GM18951 (cell line): Measurements from ENCODE around the gene GPER1.
"Not testable (repeated sequence)": the region's sequence is repeated elsewhere in the genome, so short reads cannot be mapped to it uniquely, and the experiment has no call there.

ENCODE experiments used
- POLR2A ChIP-seq: IDR thresholded peaks from 4 replicates; pipeline ENCODE4 v1.6.1; 2011; ENCODE audit warnings: mild to moderate bottlenecking; ENCODE audit not compliant: insufficient read length, insufficient read depth; ENCODE audit errors: extremely low read depth
- in situ Hi-C: fragments of 300-500 bp; cut with MboI; formaldehyde crosslinking; loops from one replicate; pipeline ENCODE4 v1.12.0; 2022; ENCODE audit warnings: low sequenced_read_pairs, mixed read lengths, inconsistent platforms; ENCODE audit not compliant: unreplicated experiment

The GPER1 gene

GRCh38 chr7:1065585-1066241 lies 22.2 kb upstream of the GPER1 start:
- in situ Hi-C loops = no loop called here
- TF ChIP-seq POLR2A = no peak

GRCh38 chr7:1066242-1066588 lies 21.7 kb upstream of the GPER1 start:
- in situ Hi-C loops = no loop called here
- TF ChIP-seq POLR2A = no peak

- in situ Hi-C loops = no loop called here
- TF ChIP-seq POLR2A = no peak
Measured at GRCh38 chr7:1068013-1068412, 19.9 kb upstream of the GPER1 start.

- TF ChIP-seq POLR2A = no peak
- in situ Hi-C loops = no loop called here
Measured at GRCh38 chr7:1068619-1069018, 19.3 kb upstream of the GPER1 start.

- TF ChIP-seq POLR2A = no peak
- in situ Hi-C loops = no loop called here
Measured at GRCh38 chr7:1070544-1071011, 17.3 kb upstream of the GPER1 start.

GRCh38 chr7:1071731-1072254 lies 16.1 kb upstream of the GPER1 start:
- TF ChIP-seq POLR2A = no peak
- in situ Hi-C loops = no loop called here

- in situ Hi-C loops = no loop called here
- no peak for TF ChIP-seq POLR2A
Measured at GRCh38 chr7:1073142-1073977, 14.6 kb upstream of the GPER1 start.

- in situ Hi-C loops = not testable (repeated sequence)
Measured at GRCh38 chr7:1074018-1074417, 13.9 kb upstream of the GPER1 start.

GRCh38 chr7:1074593-1075431 lies 13.1 kb upstream of the GPER1 start:
- TF ChIP-seq POLR2A = no peak
- in situ Hi-C loops = no loop called here

GRCh38 chr7:1076184-1077072 lies 11.5 kb upstream of the GPER1 start:
- TF ChIP-seq POLR2A = no peak
- in situ Hi-C loops = no loop called here

- in situ Hi-C loops = no loop called here
- no peak for TF ChIP-seq POLR2A
Measured at GRCh38 chr7:1078519-1078918, 9.4 kb upstream of the GPER1 start.

- in situ Hi-C loops = no loop called here
- no peak for TF ChIP-seq POLR2A
Measured at GRCh38 chr7:1078985-1079384, 8.9 kb upstream of the GPER1 start.
